ENCODE results near the gene STAM2. TPM values are rescaled to one million over a fixed set of nuclear protein-coding genes. Genes with fewer than 3 reads are reported as not detected.
"Not testable (repeated sequence)": the region's sequence is repeated elsewhere in the genome, so short reads cannot be mapped to it uniquely, and the experiment has no call there.

Gene STAM2
- total RNA-seq, 1 experiment from 2014 or later = 28.1 TPM

DNA sequence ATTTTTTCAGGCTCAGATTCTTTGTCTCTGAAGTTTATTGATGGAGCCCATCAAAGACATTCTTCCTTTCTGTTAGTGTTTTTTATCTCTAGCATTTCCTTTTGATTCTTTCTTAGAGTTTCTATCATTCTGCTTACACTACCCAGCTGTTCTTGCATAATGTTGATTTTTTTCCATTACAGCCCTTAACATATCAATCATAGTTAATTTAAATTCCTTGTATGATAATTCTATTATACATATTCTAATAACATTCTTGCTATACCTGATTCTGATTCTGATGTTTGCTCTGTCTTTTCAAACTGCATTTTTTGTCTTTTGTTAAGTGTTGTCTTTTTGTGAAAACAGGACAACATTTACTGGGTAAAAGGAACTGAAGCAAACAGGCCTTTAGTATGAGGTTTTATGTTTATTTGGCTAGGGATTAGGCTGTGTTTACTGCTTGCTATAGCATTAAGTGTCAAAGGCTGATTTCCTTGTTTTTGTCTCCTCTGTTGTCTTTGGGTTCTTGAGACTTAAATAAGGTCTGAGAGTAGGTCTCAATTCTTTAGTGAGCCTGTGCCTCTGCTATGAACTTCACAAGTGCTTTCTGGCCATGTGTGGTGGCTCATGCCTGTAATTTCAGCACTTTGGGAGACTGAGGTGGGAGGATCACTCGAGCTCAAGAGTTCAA is 8.0 kb upstream of the STAM2 start:
- DNase-seq (ENCODE audit: low spot score) = no peak
- BruUV-seq (replicated peaks) = no TSS peak
- no peaks in the 10 kb centered on the region for H3K4me1 ChIP-seq (ENCODE audit: insufficient read depth, low read length, poor library complexity, severe bottlenecking)
- H3K36me3 ChIP-seq (ENCODE audit: insufficient read depth, low read length, poor library complexity, severe bottlenecking) = no peaks in the 10 kb centered on the region
- H3K27ac ChIP-seq (ENCODE audit: low read depth, low read length, poor library complexity, severe bottlenecking) = no peak overlapping the region
- ChIA-PET CTCF (interaction anchor here (0.6 kb wide), 1 partner anchor 225 kb away, joined by 3 read pairs; no protein-coding TSS in a partner anchor), POLR2A (ENCODE audit: low non-redundant PET) (no interaction called here)
- H3K27me3 ChIP-seq (replicated peaks; ENCODE audit: insufficient read depth, low read depth, low read length, poor library complexity) = no peaks in the 10 kb centered on the region
- H3K4me3 ChIP-seq (ENCODE audit: low read depth, low read length, poor library complexity, severe bottlenecking) = no peak overlapping the region
- intact Hi-C loops (cut with micrococcal nuclease; ENCODE audit: unreplicated experiment) = no loop called here
- no peaks in the 10 kb centered on the region for H3K9me3 ChIP-seq (ENCODE audit: low read depth, low read length, poor library complexity, severe bottlenecking)
- no peak for TF ChIP-seq EZH2 (IDR thresholded peaks at IDR 0.05; ENCODE audit: borderline replicate concordance, low read depth, low read length, poor library complexity, severe bottlenecking)
- TF ChIP-seq, protein P1, sequence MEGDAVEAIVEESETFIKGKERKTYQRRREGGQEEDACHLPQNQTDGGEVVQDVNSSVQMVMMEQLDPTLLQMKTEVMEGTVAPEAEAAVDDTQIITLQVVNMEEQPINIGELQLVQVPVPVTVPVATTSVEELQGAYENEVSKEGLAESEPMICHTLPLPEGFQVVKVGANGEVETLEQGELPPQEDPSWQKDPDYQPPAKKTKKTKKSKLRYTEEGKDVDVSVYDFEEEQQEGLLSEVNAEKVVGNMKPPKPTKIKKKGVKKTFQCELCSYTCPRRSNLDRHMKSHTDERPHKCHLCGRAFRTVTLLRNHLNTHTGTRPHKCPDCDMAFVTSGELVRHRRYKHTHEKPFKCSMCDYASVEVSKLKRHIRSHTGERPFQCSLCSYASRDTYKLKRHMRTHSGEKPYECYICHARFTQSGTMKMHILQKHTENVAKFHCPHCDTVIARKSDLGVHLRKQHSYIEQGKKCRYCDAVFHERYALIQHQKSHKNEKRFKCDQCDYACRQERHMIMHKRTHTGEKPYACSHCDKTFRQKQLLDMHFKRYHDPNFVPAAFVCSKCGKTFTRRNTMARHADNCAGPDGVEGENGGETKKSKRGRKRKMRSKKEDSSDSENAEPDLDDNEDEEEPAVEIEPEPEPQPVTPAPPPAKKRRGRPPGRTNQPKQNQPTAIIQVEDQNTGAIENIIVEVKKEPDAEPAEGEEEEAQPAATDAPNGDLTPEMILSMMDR (conservative IDR thresholded peaks at IDR 0.05; ENCODE audit: low read depth, low read length) = no peak

DNA sequence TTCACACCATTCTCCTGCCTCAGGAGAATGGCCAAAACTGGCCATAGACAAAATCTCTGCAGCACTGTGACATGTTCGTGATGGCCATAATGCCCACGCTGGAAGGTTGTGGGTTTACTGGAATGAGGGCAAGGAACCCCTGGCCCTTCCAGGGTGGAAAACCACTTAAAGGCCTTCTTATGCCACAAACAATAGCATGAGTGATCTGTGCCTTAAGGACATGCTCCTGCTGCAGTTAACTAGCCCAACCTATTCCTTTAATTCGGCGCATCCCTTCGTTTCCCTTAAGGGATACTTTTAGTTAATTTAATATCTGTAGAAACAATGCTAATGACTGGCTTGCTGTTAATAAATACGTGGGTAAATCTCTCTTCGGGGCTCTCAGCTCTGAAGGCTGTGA is 2.1 kb upstream of the STAM2 start:
- H3K27me3 ChIP-seq (replicated peaks; ENCODE audit: insufficient read depth, low read depth, low read length, poor library complexity); H3K27ac ChIP-seq (ENCODE audit: low read depth, low read length, poor library complexity, severe bottlenecking); H3K4me1 ChIP-seq (ENCODE audit: insufficient read depth, low read length, poor library complexity, severe bottlenecking); DNase-seq (ENCODE audit: low spot score); H3K9me3 ChIP-seq (ENCODE audit: low read depth, low read length, poor library complexity, severe bottlenecking); POLR2A ChIA-PET (ENCODE audit: low non-redundant PET); H3K4me3 ChIP-seq (ENCODE audit: low read depth, low read length, poor library complexity, severe bottlenecking); CTCF ChIA-PET; H3K36me3 ChIP-seq (ENCODE audit: insufficient read depth, low read length, poor library complexity, severe bottlenecking); BruUV-seq (replicated peaks): not testable (repeated sequence)
- intact Hi-C loops (cut with micrococcal nuclease; ENCODE audit: unreplicated experiment) = loop anchor here (2.0 to 10.0 kb wide), 4 partner anchors 245 to 560 kb away; partner anchors contain the start of genes ARL6IP6 and PRPF40A

DNA sequence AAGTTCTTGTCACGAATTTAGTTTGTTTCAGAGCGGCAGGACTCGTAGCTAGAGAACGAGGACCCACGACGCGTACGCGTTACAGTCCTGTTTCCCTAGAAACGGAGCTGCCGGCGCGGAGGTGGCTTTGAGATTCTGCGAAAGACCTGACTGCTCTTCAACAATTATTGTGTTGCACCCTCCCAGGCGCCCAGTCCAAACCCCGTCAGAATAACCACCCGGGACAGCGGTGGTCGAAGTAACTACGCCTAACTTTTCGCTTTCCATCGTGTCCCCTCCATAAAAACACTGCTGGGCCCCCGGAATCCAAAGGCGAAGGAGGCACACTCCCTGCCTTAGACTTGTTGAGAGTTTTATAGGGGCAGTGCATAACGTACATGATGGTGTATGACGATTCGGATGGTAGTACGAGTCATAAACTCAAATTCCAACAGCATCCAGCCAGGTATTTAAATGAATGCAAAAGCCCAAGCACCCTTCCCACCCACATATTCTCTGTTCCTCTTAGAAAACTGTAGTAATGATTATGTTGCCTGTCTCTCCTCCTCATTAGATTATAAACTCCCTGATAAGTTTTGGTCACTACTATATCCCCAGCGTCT is 651 bp upstream of the STAM2 start:
- no peak for TF ChIP-seq EZH2 (IDR thresholded peaks at IDR 0.05; ENCODE audit: borderline replicate concordance, low read depth, low read length, poor library complexity, severe bottlenecking)
- TF ChIP-seq, protein P1 (conservative IDR thresholded peaks at IDR 0.05; ENCODE audit: low read depth, low read length) = no peak
- Histone ChIP-seq H3K27ac (ENCODE audit: low read depth, low read length, poor library complexity, severe bottlenecking) (peak overlapping the region; percentile 96), H3K36me3 (ENCODE audit: insufficient read depth, low read length, poor library complexity, severe bottlenecking) (no peaks in the 10 kb centered on the region), H3K9me3 (ENCODE audit: low read depth, low read length, poor library complexity, severe bottlenecking) (no peaks in the 10 kb centered on the region), H3K4me1 (ENCODE audit: insufficient read depth, low read length, poor library complexity, severe bottlenecking) (no peaks in the 10 kb centered on the region), H3K4me3 (ENCODE audit: low read depth, low read length, poor library complexity, severe bottlenecking) (peak overlapping the region; percentile 83), H3K27me3 (replicated peaks; ENCODE audit: insufficient read depth, low read depth, low read length, poor library complexity) (no peaks in the 10 kb centered on the region)
- intact Hi-C loops (cut with micrococcal nuclease; ENCODE audit: unreplicated experiment) = loop anchor here (1.0 to 10.0 kb wide), 6 partner anchors 139 to 561 kb away; partner anchors contain the start of genes ARL6IP6, FMNL2 and PRPF40A
- CTCF ChIA-PET = interaction anchor here (0.5 to 1.3 kb wide), 6 partner anchors 14 to 732 kb away, joined by 3 to 15 read pairs (median 4); no protein-coding TSS in a partner anchor
- no peak for DNase-seq (ENCODE audit: low spot score)
- no TSS peak for BruUV-seq (replicated peaks)
- POLR2A ChIA-PET (ENCODE audit: low non-redundant PET) = no interaction called here

All from A673 (cell line).